Left colon (tissue), 2 donors: Measurements from ENCODE around the gene CDK5RAP1. TPM values are rescaled to one million over a fixed set of nuclear protein-coding genes. Genes with fewer than 3 reads are reported as not detected.
"Not testable (repeated sequence)": the region's sequence is repeated elsewhere in the genome, so short reads cannot be mapped to it uniquely, and the experiment has no call there.

ENCODE experiments used
- ATAC-seq: fragments of 200-7000 bp; cut with Tn5 transposase; one replicate; pipeline ENCODE4 v1.9.1; 2020; ENCODE audit warnings: mild to moderate bottlenecking, moderate library complexity
- DNase-seq, 2 donors: peaks; one replicate each; pipeline ENCODE4 v3.0.0-alpha.2; 2020
- intact Hi-C, 2 donors: fragments of 100-400 bp; cut with DNase I in 1 of 2; cut with micrococcal nuclease in 1 of 2; formaldehyde crosslinking; loops; one replicate each; pipeline versions ENCODE4 v1.11.2 to v1.14.0; 2022; cut with DNase I, micrococcal nuclease
- long read RNA-seq: library from polyadenylated mRNA; unstranded; transcript quantifications from one replicate; pipeline ENCODE4 v2.0.0, GENCODE V29; 2021
- total RNA-seq, 2 donors: library from RNA; stranded (reverse); fragmentation: NEBNext Ultra II Directional; extraction: Animal tissue kit (Norgen Biotek cat#: 25700); gene quantifications; one replicate each; pipeline ENCODE4 v1.2.1, GENCODE V29; 2021
- donor health status: DM: no; HTN: no; CAD: no.
- donor health status: DM: yes; HTN: yes; CAD: no.

Gene CDK5RAP1, protein sequence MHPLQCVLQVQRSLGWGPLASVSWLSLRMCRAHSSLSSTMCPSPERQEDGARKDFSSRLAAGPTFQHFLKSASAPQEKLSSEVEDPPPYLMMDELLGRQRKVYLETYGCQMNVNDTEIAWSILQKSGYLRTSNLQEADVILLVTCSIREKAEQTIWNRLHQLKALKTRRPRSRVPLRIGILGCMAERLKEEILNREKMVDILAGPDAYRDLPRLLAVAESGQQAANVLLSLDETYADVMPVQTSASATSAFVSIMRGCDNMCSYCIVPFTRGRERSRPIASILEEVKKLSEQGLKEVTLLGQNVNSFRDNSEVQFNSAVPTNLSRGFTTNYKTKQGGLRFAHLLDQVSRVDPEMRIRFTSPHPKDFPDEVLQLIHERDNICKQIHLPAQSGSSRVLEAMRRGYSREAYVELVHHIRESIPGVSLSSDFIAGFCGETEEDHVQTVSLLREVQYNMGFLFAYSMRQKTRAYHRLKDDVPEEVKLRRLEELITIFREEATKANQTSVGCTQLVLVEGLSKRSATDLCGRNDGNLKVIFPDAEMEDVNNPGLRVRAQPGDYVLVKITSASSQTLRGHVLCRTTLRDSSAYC
- total RNA-seq = 10 to 100 TPM; 16.6 to 27.4 TPM
- long read RNA-seq, transcript CDK5RAP1-202 (14 exons, 2,122 nt) = major isoform, 58 of 71 reads
- long read RNA-seq, partial matches to known transcripts = 3 of 71 reads
- long read RNA-seq, other reads (novel, unspliced or antisense) = 9 of 71 reads

DNA sequence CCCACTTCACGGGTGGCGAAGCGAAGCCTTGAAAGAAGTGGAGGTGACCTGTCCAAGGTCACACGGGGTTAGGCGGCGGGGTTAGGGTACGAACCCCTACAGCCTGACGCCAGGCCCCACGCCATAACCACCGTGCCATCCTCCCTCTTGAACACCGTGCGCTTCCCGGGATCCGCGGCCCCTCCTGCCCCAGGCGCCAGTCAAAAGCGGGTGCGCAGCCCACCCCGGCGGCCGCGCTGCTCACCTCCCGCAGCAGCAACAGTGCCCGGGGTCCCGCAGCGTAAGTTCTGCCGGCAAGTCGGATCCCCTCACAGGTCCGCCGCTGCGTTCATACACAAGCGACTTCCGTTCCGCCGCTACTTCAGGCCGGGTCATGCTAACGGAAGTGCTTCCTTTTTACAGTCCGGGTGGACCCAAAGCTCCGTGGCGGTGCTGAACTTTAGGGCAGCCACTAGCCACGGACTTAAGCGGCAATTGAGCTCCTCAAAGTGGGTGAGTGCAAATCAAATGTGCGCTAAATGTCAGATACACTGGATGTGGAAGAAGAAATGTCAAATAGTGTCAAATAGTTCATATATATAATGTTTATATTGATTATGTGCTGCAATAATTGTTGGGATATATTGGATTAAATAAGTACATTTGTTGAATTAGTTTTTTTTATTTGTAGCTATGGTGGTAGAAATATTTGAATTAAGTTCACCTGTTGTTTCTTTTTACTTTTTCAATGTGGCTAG lies at the start of gene CDK5RAP1:
Gene CDK5RAP1, minus strand, starts transcription at position 336 of the 737 bp plus-strand sequence. CDS start 4,455 bp downstream, outside the sequence.
- ATAC-seq (peak; percentile 97), DNase-seq (peak; percentile 80 to 90)
- intact Hi-C loops = no loop called here

- no peak for ATAC-seq
- no peak for DNase-seq
- intact Hi-C loops = no loop called here
These were observed 49.5 kb upstream of the CDK5RAP1 start for GRCh38 chr20:33450867-33451266.

- DNase-seq = no peak
- ATAC-seq = no peak
- intact Hi-C loops = no loop called here
These were observed 44.7 kb upstream of the CDK5RAP1 start for GRCh38 chr20:33445881-33446625.

DNA sequence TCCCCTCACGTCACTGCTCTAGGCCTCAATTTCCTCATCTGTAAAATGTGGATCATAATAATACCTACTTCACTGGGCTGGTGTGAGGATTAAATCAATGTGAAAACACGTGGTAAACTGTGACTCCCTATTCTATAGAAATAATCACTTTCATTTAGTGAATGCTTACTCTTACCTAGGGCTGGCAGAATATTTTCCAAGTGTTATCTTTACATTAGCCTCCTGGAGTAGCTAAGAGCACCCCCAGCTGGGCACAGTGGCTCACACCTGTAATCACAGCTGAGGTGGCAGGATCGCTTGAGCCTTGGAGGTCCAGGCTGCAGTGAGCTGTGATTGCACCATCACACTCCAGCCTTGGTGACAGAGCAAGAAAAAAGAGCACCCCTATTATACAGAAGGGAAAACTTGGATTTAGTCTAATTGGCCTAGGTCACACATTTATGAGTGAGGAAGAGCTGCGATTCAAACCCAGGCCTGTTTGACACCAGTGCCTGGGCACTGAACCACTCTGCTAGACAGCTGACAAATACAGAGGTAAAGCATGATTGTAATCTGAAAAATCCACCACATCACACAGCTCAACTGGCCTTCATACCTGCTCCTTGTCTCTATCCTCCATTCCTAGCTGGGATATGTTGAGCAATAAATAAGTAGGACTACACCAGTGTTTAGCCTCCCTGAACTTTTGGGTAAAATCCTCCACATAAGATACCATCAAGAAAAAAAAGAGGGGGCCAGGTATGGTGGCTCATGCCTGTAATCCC lies 43.7 kb upstream of the CDK5RAP1 start:
- peak in 1 of 2 donors; percentile 51 for DNase-seq
- ATAC-seq = peak; percentile 27
- intact Hi-C loops = no loop called here

DNA sequence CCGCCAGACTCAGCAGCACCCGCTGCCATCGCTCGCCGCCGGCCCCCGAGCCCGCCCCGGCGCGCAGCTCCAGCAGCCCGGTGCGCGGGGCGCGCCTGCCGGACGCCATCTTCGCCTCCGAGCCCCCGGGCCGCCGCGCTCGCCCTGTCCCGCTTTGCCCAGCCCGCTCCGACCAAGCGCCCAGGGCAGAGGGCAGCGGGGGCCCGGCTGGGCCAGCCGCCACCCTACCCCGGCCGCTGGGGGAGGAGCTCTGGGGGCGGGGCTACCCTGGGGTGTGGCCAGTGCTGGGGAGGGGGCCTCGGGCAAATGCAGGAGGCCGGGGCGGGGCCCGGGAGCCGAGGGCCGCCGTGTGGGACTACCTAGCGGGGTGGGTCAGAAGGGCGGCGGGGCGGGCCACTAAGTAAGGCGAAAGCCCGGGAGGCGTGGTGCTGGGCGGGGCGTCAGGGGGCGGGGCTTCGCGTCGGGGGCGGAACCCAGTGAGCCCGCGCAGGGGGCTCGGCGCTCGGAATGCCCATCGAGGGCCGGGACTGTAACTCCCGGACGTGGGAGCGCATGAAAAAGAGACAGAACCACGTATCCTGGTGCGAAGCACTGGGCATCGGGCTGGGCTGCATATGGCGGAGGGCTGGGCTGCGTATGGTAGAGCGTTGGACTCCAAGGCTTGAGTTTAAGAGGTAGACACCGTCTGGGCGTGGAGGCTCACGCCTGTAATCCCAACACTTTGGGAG lies 42.4 kb upstream of the CDK5RAP1 start, which contains the start of gene SNTA1:
Gene SNTA1, minus strand, starts transcription at position 252 of the 728 bp plus-strand sequence. Its CDS starts 143 bp downstream, at position 109.
- ATAC-seq (peak; percentile 92), DNase-seq (peak; percentile 96 to 97)
- intact Hi-C loops = no loop called here

GRCh38 chr20:33443006-33443511 lies 41.7 kb upstream of the CDK5RAP1 start:
- ATAC-seq = peak; percentile 6
- intact Hi-C loops = no loop called here
- peak in 1 of 2 donors; percentile 48 for DNase-seq

- DNase-seq = no peak
- ATAC-seq = no peak
- intact Hi-C loops = no loop called here
These were observed 41.1 kb upstream of the CDK5RAP1 start for GRCh38 chr20:33442136-33443005.

GRCh38 chr20:33441142-33441955 lies 40.0 kb upstream of the CDK5RAP1 start:
- intact Hi-C loops = no loop called here
- ATAC-seq (no peak), DNase-seq (no peak)

DNA sequence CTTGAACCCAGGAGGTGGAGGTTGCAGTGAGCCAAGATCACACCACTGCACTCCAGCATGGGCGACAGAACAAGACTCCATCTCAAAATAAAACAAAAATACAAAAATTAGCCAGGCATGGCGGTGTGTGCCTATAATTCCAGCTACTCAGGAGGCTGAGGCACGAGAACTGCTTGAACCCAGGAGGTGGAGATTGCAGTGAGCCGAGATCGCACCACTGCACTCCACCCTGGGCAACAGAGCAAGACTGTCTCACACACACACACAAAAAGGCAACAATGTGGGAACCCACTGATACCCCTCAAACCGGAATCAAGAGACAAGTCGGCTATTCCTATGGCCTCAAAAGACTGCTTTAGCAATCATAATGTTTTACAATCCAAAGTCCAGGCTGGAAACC lies 39.2 kb upstream of the CDK5RAP1 start:
- intact Hi-C loops = not testable (repeated sequence)

GRCh38 chr20:33438481-33438880 lies 37.2 kb upstream of the CDK5RAP1 start:
- intact Hi-C loops = no loop called here
- no peak for DNase-seq
- no peak for ATAC-seq

More for the DNA sequence above, 39.2 kb upstream of the CDK5RAP1 start:
- ATAC-seq, DNase-seq: not testable (repeated sequence)

GRCh38 chr20:33437141-33437911 lies 36.0 kb upstream of the CDK5RAP1 start:
- no peak for DNase-seq
- intact Hi-C loops = no loop called here
- no peak for ATAC-seq

- no peak for ATAC-seq
- intact Hi-C loops = no loop called here
- no peak for DNase-seq
These were observed 33.1 kb upstream of the CDK5RAP1 start for GRCh38 chr20:33434434-33434833.

DNA sequence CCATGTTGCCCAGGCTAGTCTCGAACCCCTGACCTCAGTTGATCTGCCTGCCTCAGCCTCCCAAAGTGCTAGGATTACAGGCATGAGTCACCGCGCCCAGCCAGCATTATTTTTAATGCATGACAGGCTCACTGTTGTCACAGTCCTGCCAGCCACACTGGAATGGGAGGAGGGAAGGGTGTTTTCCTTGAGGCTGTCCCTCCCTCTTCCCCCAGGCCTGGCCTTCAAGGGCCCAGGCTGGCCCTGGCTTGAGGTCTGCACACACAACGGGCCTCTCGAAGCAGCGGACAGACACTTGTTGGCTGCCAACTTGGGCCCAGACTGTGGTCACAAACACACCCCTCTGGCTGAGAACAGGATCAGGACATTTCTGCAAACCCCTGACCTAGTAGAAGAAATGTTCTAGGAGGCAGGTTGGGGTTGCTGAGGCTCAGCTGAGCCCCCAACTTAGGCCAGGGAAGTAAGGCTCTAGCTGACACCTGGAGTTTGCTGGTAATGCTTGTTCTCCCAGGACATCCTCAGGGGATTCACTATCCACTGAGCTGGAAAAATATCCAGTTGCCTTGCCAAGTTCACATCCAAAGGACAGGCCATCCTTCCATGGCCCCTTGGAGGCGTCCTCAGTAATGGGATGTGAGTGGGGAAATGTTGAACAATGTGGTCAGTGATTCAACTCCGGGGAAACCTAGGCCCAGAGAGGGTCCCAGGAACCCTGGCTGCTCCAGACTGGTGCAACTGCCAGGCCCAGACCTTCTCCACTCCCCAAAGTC lies 32.3 kb upstream of the CDK5RAP1 start:
- ATAC-seq = no peak
- DNase-seq = no peak
- intact Hi-C loops = no loop called here
